Measurements from ENCODE around the gene HOXB9.

Gene HOXB9

GRCh38 chr17:48609759-48610281 lies 16.3 kb downstream of the HOXB9 start:
- no peak for FAIRE-seq

- no peak for FAIRE-seq
These were observed 17.1 kb downstream of the HOXB9 start for GRCh38 chr17:48609033-48609432.

GRCh38 chr17:48608494-48608834 lies 17.7 kb downstream of the HOXB9 start:
- no peak for FAIRE-seq

GRCh38 chr17:48606892-48607614 lies 19.1 kb downstream of the HOXB9 start:
- no peak for FAIRE-seq

GRCh38 chr17:48605991-48606891 lies 19.9 kb downstream of the HOXB9 start:
- FAIRE-seq = no peak

- no peak for FAIRE-seq
These were observed 20.7 kb downstream of the HOXB9 start for GRCh38 chr17:48605409-48605919.

- FAIRE-seq = no peak
These were observed 21.3 kb downstream of the HOXB9 start, which contains the start of gene HOXB6 for GRCh38 chr17:48604770-48605329. Gene HOXB6, minus strand, starts transcription at chr17:48604986. Its CDS starts 6,836 bp downstream, at chr17:48598150.

GRCh38 chr17:48603959-48604769 lies 22.0 kb downstream of the HOXB9 start:
- FAIRE-seq = no peak

GRCh38 chr17:48601539-48602425 lies 24.4 kb downstream of the HOXB9 start:
- FAIRE-seq = no peak

GRCh38 chr17:48601207-48601538 lies 25.0 kb downstream of the HOXB9 start:
- no peak for FAIRE-seq

GRCh38 chr17:48600244-48601098 lies 25.7 kb downstream of the HOXB9 start:
- no peak for FAIRE-seq

GRCh38 chr17:48599354-48599753 lies 26.8 kb downstream of the HOXB9 start:
- no peak for FAIRE-seq

GRCh38 chr17:48598736-48599135 lies 27.4 kb downstream of the HOXB9 start:
- FAIRE-seq = no peak

- peak; percentile 72 for FAIRE-seq
These were observed 28.2 kb downstream of the HOXB9 start for GRCh38 chr17:48597778-48598631.

- no peak for FAIRE-seq
These were observed 28.7 kb downstream of the HOXB9 start for GRCh38 chr17:48597528-48597777.

GRCh38 chr17:48596735-48597527 lies 29.2 kb downstream of the HOXB9 start:
- FAIRE-seq = no peak

GRCh38 chr17:48596000-48596734 lies 30.0 kb downstream of the HOXB9 start:
- no peak for FAIRE-seq

All from G401.6 (cell line).